IPS DF 4.7 (cell line): Measurements from ENCODE around the gene RBM33.

Experiments
- DNase-seq: peaks from one replicate; pipeline ENCODE4 v3.0.0-alpha.2; 2013; ENCODE audit warnings: low spot score; ENCODE audit errors: extremely low read depth

Gene RBM33

DNA sequence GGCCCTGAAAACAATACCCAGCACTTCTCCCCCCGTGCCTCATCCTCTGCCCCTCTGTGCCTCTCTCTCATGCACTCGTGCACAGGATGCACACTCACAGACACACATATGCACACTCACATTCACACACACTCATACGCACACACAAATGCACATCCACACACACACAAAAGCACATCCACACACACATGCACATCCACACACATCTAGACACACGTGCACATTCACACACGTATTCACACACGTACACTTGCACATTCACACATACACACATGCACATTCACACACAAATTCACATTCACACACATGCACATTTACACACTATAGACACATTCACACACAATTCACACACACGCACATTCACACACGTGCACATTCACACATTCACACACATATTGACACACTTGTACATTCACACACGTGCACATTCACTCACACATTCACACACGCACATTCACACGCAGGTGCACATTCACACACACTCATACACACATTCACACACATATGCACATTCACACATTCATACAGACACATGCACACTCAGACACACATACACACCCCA lies 148.6 kb downstream of the RBM33 start:
- DNase-seq: no peak

DNA sequence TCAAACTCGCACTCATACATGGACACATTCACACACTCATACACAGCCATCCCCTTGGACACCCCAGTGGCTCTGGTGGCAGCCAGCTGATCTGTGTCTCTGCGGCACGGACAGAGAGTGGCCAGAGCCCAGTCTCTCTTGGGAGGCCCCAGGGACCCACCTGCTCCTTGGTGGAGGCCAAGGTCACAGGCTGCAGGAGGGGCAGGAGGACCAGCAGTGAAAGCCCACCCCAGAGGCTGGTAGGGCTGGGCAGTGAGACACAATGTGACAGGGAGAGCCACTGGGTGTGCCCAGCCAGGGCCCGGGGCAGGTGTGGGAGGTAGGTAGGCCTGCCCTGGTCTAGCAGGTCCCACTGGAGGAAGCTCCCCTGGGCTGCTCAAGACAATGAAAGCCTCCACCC lies 149.3 kb downstream of the RBM33 start:
- DNase-seq: no peak

DNA sequence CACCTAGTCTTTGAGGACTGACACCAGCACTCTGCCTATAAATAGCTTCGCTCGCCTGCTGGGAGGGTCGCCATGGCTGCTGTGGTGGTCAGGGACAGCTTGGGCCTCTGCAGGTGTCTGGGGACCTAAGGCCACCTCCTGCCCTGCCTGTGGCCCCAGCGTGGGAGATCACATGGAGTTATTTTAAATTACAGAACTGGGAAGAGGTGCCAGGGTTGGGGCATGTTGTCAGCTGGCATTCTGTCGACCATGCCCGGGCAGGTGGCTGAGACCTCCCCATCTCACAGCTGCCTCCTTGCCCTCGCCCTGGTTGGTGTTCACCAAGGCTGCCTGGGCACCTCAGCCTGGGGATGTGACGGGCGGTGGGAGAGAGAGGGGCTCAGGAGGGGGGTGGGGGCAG lies 149.7 kb downstream of the RBM33 start:
- no peak for DNase-seq

DNA sequence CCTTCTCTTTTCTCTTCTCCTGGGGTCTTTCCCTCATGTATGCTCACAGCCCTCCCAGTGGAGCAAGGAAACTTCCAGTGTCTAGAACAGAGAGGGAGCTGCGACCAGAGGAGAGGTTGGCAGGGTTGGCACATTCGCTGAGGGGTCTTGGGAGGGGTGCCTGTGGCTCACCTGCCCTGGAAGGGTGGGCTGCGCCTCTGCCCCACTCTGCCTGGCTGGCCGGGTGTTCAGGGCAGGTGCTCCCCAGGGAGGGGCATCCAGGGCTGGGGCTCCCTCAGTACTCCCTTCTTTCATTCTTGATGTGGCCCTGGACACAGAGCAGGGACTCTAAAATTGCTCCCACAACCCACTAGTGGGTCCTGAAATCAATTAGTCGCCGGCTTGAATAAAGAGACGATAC lies 150.9 kb downstream of the RBM33 start:
- DNase-seq: no peak

DNA sequence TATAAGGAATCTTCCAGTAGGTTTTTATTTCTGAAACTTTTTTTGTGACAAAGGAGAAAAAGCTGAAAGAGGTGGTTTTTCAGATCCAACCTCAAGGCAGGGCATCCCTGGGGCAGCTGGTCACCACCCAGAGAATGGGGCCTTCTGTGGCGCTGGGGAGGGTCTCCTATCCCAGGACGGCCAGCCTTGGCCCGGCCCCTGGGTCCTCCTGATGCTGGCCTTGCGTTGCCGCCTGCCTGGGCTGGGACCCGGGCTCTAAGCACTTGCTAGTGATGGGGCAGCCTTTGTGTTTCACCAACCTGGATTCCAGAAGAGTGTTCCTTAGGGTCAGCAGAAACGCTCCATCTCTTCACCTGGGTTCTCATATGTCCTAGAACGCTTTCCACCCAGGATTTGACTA lies 151.5 kb downstream of the RBM33 start:
- no peak for DNase-seq

DNA sequence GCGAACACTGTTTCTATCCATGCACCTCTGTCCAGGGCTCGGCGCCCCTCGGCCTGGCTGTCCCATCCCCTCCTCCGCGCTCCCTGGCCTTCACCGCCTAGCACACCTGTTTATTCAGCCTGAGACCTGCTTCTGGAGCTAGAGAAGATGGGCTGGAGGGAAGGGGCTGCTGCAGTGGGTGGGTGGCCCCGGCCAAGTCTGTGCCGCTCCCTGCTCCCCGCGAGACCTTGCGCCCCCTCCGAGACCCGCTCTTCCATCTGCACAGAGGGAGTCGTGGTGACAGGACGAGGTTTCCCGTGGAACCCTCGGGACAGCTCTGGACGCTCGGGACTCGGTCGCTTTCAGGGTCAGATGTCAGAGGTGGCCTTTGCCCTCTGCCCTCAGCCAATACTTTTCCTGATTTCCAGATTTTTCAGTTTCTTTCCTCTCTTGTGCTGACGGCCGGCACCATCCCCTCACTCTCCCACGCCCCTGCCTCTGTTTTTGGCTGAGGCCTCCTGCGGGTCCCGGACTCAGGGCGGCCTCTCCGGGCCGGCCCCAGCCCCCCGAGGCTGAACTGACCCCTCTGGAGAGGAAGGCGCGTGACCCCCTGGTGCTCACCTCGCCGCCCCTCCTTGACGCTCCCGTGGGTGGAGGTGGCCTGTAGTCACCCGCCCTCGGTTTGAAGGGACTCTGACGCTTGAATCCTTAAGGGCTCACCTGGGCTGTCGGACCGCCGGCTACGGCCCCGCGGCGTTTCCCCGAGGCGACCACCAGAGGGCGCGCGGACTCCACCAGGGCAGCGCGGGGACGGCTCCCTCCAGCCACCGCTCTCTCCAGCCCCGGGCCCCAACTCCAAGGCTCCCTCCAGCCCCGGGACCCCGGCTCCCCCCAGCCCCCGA lies 152.2 kb downstream of the RBM33 start:
- DNase-seq: no peak

DNA sequence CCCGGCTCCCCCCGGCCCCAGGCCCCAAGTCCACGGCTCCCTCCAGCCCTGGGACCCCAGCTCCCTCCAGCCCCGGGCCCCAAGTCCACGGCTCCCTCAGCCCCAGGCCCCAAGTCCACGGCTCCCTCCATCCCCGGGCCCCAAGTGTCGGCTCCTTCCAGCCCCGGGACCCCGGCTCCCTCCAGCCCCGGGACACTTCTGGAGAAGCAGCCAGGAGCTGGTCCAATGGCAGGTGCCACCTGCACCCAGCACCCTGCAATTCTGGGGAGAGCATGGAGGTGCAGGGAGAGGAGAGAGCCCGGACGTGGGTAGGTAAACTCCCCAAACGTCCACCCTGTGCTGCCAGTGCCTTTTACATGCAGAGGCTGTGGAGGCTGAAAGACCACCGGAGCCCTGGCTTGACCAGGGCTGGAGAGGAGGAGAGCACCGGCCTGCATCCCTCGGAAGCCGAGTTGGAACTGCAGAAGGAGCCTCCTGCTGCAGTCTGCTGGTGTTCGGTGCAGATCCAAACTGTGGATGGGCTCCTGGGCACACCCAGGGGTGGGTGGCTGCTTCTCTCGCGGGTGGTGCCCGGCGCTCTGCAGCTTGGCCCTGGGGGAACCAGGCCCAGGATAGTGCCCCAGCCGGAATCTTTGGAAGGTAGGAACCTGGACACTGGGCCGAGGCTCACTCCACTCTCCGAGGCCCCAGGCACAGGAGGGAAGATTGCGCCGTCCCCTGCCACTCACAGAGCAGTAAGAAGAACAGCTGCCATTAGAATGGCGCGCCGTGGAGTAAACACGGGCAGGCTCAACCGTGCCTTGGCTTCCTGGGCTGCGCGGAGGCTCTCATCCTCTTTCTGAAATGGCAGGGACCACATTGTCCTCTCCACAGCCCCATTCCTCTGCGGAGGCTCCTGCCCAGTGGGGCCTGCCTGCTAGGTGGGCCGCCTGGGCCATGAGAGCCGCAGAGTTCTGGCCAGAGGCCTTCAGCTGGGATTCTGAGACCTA lies 153.1 kb downstream of the RBM33 start:
- no peak for DNase-seq

DNA sequence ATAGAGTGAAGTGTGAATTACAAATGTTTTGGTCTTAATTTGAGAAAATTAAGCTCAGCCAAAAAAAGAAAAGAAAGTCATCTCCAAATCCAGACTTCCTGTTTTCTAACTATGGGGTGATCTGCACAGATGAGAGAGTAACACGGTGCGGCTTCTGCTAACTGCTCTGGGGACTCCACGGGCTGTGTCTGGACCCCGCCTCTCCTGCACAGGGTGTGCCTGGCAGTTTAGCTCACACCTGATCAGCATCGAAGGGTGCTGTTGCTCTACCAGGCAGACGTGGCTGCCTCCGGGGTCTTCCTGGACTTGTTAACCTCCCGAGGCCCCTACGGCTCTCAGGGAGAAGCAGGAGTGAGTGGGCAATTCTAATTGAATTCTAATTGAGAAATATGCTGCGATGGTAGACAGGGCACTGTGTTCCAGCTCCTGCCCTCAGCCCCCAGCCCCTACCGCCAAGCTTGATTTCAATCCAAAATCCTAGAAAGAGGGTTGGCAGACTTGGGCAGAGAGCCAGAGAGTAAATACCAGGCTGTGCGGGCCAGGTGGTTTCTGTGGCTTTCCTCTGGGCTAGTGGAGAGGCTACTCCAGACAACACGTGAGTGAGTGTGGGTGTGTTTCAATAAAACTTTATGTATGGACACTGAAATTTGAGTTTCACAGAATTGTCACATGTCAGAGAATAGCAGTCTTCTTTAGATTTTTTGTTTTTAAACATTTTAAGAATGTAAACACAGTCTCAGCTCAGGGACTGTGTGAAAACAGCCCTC lies 154.4 kb downstream of the RBM33 start:
- no peak for DNase-seq

DNA sequence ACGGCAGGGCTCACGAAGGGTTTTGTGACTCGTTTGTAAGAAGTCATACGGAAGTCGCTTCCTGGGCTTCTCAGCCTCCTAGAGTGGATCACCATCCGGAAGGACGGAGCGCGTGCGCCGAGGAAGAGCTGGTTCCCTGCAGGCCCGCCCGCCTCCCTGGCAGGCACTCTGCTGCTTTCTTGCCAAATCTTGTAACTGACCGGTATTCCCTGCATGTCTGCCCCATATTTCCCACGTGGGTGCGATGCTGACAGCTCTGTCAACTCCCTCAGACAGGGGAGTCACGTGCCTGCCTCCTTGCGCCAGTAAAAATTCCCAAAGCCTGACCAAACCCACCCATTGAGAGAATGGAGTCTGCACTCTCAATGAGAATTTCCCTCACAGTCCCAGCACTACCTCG lies 155.1 kb downstream of the RBM33 start:
- DNase-seq: no peak

DNA sequence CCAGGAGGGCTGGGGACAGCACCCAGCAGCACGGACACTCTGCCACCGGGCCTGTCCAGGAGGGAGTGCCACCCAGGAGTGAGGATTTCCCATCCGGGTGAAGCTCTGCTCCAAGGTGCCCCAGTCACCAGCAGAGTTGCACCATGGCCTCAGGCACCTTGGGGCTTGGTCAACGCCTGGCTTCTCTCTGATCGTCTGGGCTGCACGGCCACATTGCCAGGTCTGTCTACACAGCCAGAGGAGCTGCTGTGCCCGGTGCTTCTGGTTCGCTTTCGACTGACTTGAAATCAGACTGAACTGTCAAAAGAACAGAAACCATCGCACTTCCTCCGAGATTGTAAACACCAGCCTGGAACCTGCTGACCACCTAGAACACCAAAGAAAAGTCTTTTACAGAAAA lies 155.8 kb downstream of the RBM33 start:
- no peak for DNase-seq

DNA sequence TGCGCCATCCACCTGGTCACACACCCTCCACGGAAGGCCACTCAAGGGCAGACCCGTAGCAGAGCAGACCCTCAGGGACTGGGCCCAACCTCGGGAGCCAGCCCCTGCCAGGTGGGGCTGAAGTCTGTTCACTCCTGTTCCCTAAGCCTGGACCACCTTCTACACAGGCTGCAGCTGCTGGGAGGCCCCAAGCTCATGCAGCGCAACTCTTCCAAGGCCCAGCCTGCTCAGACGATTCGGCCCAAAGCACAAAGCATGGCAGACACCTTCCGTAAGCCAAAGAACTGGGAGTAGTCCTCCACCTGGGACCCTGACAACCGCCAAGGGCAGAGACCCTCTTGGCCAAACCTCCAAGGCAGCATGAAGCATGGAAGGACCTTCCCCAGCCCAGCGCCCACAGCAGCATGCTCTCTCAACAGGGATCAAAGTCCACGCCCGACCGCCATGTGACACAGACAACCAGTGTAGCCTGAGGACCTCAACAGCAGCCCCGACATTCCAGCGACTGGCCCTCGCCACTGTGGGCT lies 156.3 kb downstream of the RBM33 start:
- no peak for DNase-seq

DNA sequence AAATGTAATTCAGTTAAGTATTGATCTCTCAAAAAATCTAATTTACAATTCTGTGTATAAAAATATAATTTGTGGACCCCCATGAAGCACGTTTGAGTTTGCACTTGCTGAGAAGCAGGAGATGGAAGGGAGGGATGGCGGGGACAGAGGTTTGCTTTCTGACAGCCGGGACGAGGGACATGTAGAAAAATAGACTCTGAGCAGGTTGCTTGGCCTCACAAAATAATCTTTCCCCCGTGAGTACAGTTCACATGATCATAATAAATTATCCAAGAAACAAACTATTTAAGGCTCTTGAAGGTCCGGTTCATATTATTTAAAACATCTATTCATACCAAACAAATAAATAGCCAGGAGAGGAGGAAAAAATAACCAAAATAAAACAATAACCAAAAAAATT lies 157.8 kb downstream of the RBM33 start:
- DNase-seq: no peak

DNA sequence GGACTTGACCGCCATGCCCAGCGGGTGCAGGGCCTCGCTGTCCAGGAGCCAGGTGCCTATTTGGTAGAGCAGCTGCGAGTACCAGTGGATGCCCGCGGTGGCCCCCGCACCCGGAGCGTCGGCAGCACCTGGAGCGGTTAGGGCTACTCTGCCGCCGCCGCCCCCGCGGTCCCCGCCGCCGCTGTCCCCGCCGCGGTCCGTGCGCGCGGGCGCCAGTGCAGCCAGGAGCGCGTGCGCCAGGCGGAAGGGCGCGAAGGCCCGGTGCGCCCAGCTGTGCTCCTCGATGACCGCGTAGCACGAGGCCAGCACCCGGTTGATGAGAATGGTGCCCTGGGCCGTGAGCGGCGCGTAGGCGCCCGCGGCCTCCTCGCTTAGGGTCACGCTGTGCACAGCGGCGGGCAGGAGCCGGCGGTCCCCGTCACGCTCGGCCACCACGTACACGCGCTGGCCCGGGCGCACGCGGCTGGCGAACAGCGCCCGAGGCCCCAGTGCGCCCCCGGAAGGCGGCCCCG lies 158.5 kb downstream of the RBM33 start:
- no peak for DNase-seq

DNA sequence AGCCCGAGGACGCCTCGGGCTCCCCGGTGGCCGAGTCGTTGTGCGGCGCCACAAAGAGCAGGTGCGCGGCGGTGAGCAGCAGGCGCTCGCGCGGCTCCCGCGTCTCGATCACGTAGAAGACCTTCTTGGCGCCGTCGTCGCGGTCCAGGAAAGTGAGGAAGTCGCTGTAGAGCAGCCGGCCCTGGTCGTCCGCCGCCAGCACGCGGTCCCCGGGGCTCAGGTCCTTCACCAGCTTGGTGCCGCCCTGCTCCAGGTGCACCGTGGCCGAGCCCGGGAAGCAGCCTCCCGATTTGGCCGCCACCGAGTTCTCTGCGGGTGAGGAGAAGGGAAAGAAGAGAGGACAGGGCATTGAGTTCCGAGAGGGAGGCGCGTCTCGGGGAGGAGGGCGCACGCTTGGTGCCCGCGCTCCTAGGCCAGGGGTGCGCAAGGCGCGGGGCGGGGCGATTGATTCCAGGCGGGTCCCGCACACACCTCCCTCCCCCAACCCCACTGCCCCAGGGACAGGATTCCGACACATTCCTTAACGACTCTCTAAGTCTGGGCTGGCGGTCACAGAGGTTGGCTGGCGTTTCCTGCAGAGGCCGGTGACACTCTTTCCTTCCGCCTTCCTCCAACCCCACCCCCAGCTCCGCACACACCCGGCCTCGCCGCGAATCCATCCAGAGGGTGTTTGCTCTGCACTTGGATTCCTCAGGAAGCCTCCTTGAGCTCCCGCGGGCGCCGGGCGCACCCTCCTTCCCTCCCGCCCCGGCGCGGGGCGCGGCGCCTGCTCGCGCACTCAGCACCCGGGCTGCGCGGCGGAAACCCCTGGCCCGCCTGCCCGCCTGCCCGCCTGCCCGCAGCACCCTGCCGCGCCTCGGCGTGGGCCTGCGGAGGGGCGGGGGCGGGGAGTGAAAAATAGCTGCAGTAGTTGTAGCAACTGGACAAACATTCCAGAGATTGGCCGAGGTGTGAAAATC lies 159.2 kb downstream of the RBM33 start:
- no peak for DNase-seq

DNA sequence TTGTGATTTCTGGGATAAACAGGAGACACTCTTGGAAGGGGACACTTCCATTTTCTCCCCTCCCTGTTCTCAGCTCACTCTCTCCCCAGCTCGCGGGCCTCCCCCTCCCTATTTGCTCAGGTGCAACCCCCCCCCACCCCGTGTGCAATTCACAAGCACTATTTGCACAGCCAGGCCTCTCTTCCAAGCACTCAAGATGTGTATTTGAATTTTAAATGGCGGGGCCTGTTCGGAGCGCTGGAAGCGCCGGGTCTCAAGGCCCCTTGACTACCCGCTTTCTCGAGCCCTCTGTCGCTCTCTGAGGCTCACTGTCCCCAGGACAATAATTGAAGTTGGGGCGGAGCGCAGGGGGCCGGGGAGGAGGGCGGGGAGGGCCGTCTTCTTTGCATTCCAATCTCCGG lies 160.0 kb downstream of the RBM33 start:
- no peak for DNase-seq

DNA sequence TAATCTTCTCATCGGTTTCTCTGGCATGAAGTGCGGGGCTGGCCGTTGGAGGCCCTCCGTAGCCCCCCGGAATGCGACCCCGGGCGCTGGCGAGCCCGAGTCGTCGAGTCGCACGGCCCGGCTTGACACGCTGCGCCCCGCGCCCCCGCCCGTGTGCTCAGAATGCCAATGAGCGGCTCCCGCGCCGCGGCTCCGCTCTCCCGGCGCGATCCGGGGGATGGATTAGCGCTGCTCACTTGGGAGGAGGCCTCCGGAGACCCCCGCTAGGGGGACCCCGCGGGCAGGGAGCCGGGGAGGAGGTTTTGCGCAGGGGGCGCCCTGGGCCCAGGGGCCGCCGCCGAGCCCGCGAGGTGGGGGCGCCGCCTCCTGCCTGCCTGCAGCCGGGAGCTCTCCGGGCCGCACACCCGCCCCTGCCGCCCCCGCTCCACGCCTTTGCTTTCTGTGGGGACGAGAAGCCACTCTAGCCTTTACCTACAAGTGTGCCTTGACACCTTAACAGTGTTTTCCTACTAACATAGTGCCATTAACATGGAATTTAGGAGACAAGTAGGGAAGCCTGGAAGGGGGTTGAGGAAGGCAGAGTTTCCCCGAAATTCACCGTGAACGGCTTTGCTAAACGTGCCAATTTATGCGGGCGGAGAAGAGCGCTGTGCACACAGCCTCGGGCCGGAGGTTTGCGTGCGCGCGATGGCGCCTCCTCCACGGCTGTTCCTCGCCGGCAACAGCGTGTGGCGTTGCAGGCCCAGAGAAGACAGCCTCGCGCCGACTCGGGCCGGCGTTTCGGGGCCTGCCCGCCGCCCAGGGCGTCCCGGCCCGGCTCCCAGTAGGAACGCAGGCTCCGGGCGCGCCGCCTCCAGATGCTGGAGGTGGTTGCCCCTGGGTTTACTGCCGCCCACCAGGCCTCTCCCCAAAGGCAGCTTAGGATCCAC lies 160.7 kb downstream of the RBM33 start:
- no peak for DNase-seq

DNA sequence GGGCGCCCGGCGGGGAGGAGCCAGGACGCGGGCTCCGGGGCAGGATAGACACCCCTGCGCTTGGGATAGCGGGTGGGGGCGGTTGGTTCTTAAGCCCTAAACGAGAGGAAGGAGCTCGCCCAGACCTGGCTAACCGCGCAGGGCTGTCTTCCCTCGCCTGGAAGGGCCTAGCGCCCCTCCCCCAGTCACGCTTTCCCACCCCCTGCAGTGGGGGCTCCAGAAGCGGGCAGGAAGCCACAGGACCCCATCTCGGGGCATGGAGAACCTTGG lies 161.3 kb downstream of the RBM33 start:
- DNase-seq: no peak

DNA sequence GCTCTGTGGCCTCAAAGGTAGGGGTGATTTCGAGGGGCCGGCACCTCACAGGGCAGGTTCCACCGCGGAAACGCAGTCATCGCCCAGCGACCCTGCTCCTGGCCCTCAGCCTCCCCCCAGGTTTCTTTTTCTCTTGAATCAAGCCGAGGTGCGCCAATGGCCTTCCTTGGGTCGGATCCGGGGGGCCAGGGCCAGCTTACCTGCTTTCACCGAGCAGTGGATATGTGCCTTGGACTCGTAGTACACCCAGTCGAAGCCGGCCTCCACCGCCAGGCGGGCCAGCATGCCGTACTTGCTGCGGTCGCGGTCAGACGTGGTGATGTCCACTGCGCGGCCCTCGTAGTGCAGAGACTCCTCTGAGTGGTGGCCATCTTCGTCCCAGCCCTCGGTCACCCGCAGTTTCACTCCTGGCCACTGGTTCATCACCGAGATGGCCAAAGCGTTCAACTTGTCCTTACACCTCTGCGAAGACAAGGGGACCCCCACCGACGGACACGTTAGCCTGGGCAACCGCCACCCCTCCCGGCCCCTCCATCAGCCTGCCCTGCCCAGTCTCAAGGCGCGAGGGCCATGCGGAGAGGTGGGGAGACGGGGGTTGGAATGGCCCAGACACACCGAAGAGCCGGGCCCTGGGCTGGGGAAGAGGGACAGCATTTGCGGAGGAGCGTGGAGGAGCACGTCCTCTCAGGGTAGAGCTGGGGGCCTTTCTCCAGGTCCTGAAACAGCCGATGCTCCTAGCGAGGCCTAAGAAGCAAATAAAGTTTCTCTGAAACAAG lies 161.8 kb downstream of the RBM33 start:
- no peak for DNase-seq
